Ishikawa (cell line): ENCODE data around the gene PLCL1.

ENCODE experiments used
- EP300 ChIP-seq: IDR thresholded peaks from 2 replicates; pipeline ENCODE4 v1.6.1; 2012; ENCODE audit warnings: borderline replicate concordance
- FOXM1 ChIP-seq: IDR thresholded peaks from 2 replicates; pipeline ENCODE4 v1.6.1; 2012; ENCODE audit warnings: low read depth, borderline replicate concordance
- YY1 ChIP-seq: IDR thresholded peaks from 2 replicates; pipeline ENCODE4 v1.6.1; 2012; ENCODE audit warnings: low read depth

- TF ChIP-seq FOXM1, result no peak
- TF ChIP-seq YY1, result no peak
- no peak for TF ChIP-seq EP300
These were observed 178.2 kb downstream of the PLCL1 start for GRCh38 chr2:197982565-197982964.
